Activated naive CD8-positive, alpha-beta T cell treated with anti-CD3 and anti-CD28 coated beads for 36 hours (primary cell): ENCODE data around the gene ACD. TPM values are rescaled to one million over a fixed set of nuclear protein-coding genes. Genes with fewer than 3 reads are reported as not detected.

Experiments
- DNase-seq: peaks from one replicate; pipeline ENCODE4 v3.0.0; 2021
- H3K27ac Mint-ChIP-seq: one replicate; pipeline ENCODE4 v1.8.0; 2022; ENCODE audit warnings: mild to moderate bottlenecking, moderate library complexity, mixed read lengths
- H3K27me3 Mint-ChIP-seq: one replicate; pipeline ENCODE4 v1.8.0; 2022; ENCODE audit warnings: mild to moderate bottlenecking, mixed read lengths
- H3K36me3 Mint-ChIP-seq: one replicate; pipeline ENCODE4 v1.8.0; 2021; ENCODE audit warnings: mild to moderate bottlenecking, mixed read lengths
- H3K4me1 Mint-ChIP-seq: one replicate; pipeline ENCODE4 v1.8.0; 2021; ENCODE audit warnings: mixed read lengths
- H3K4me3 Mint-ChIP-seq: one replicate; pipeline ENCODE4 v1.8.0; 2022; ENCODE audit warnings: mild to moderate bottlenecking, moderate library complexity, mixed read lengths
- H3K9me3 Mint-ChIP-seq: one replicate; pipeline ENCODE4 v1.8.0; 2022; ENCODE audit warnings: mixed read lengths
- total RNA-seq, 2 experiments: library from RNA; stranded (reverse); gene quantifications; one replicate each; pipeline ENCODE4 v1.2.3, GENCODE V29; 2021

The ACD gene
- total RNA-seq, 2 experiments from 2014 or later = 48.0 to 50.3 TPM

GRCh38 chr16:67660564-67661028 is 536 bp upstream of the ACD start, which contains the start of gene PARD6A:
PARD6A (plus strand) TSS chr16:67660960; CDS start chr16:67661039, 79 bp downstream.
- DNase-seq = peak; percentile 97
- Mint-ChIP-seq H3K27ac (peak within 1 kb of the TSS; percentile 93), H3K9me3 (no peaks in the 10 kb centered on the region), H3K4me3 (peak within 1 kb of the TSS; percentile 92), H3K27me3 (no peaks in the 10 kb centered on the region), H3K36me3 (peaks cover 10% of the 10 kb centered on the region), H3K4me1 (peaks cover 29% of the 10 kb centered on the region)

GRCh38 chr16:67658849-67659674 is 998 bp downstream of the ACD start:
- no peaks in the 10 kb centered on the region for H3K9me3 Mint-ChIP-seq
- H3K36me3 Mint-ChIP-seq = peaks cover 10% of the 10 kb centered on the region
- no peaks in the 10 kb centered on the region for H3K27me3 Mint-ChIP-seq
- peak overlapping the region; percentile 93 for H3K27ac Mint-ChIP-seq
- H3K4me1 Mint-ChIP-seq = peaks cover 26% of the 10 kb centered on the region
- no peak for DNase-seq
- peak overlapping the region; percentile 92 for H3K4me3 Mint-ChIP-seq

DNA sequence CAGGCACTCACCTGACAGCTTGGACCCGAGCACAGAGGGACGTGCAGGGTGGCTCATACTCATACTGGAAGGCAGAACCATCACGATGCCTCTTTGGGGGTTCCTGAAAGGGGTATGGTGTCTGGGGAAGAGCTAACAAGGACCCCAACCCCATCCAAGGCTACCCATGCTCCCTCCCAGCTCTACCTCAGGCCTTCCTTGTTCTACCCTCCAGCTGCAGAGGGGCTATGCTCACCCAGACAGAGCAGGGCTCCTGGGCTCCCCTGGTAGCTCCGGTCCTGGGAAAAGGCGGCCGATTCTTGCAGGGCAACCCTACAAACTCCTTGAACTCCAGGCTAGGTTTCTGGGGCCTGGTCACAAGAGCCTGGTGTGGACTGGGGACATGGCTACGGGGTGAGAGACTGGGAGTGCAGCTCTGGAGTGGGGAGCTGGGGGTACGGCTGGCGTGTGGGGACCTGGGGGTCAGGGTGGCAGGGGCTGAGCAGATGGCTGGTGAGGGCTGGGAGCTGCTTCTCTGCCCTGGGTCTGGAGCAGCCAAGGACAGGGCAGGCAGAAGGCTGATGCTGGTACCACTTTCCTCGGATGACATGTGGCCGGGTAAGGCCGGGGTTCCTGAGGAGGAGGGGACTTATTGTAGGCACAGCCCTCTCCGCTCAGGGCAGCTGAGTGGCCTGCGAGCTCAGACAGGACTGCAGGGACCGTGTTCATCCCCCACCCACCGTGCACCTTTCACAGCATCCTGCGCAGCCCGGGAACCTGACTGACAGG is 2.1 kb downstream of the ACD start:
- Mint-ChIP-seq H3K9me3 (no peaks in the 10 kb centered on the region), H3K27me3 (no peaks in the 10 kb centered on the region), H3K4me3 (peak overlapping the region; percentile 32), H3K27ac (no peak overlapping the region), H3K36me3 (peaks cover 9% of the 10 kb centered on the region), H3K4me1 (peaks cover 26% of the 10 kb centered on the region)
- DNase-seq = no peak

GRCh38 chr16:67657017-67657608 is 2.9 kb downstream of the ACD start:
- DNase-seq = no peak
- Mint-ChIP-seq H3K9me3 (no peaks in the 10 kb centered on the region), H3K27me3 (no peaks in the 10 kb centered on the region), H3K36me3 (peaks cover 9% of the 10 kb centered on the region), H3K4me3 (no peak overlapping the region), H3K4me1 (peaks cover 26% of the 10 kb centered on the region), H3K27ac (no peak overlapping the region)

DNA sequence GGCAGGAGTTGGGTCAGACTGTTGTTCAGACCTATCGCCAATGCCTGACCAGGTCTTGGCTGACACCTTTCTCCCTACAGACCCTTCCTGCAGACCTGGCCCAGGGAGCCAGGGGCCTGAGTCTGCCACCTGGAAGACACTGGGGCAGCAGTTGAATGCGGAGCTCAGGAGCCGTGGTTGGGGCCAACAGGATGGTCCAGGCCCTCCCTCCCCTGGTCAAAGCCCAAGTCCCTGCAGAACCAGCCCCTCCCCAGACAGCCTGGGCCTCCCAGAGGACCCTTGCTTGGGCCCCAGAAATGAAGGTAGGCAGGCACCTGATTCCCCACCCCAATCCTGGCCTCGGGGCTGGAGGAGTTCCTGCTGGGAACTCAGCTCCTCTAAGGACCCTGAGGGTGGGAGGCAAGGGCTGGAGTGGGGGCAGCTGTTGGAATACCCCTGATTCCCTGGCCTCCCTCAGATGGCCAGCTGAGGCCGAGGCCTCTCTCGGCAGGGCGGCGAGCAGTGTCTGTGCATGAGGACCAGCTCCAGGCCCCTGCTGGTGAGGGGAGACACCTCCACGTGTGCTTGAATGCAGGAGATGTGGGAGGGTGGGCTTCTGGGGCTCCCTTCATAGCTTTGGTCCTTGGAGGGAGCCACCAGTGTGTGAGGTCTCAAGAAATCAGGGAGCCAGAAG is 3.6 kb downstream of the ACD start:
- H3K4me1 Mint-ChIP-seq = peaks cover 22% of the 10 kb centered on the region
- H3K27me3 Mint-ChIP-seq = no peaks in the 10 kb centered on the region
- H3K27ac Mint-ChIP-seq = no peak overlapping the region
- H3K9me3 Mint-ChIP-seq = no peaks in the 10 kb centered on the region
- DNase-seq = no peak
- peaks cover 13% of the 10 kb centered on the region for H3K36me3 Mint-ChIP-seq
- no peak overlapping the region for H3K4me3 Mint-ChIP-seq

- H3K36me3 Mint-ChIP-seq = peaks cover 15% of the 10 kb centered on the region
- no peak overlapping the region for H3K4me3 Mint-ChIP-seq
- H3K27ac Mint-ChIP-seq = no peak overlapping the region
- H3K27me3 Mint-ChIP-seq = no peaks in the 10 kb centered on the region
- DNase-seq = no peak
- no peaks in the 10 kb centered on the region for H3K9me3 Mint-ChIP-seq
- H3K4me1 Mint-ChIP-seq = peaks cover 17% of the 10 kb centered on the region
These were observed 4.7 kb downstream of the ACD start for GRCh38 chr16:67655363-67655762.

- DNase-seq = no peak
- Mint-ChIP-seq H3K9me3 (no peaks in the 10 kb centered on the region), H3K36me3 (peaks cover 15% of the 10 kb centered on the region), H3K27ac (no peak overlapping the region), H3K27me3 (no peaks in the 10 kb centered on the region), H3K4me1 (peaks cover 17% of the 10 kb centered on the region), H3K4me3 (no peak overlapping the region)
These were observed 5.6 kb downstream of the ACD start for GRCh38 chr16:67654403-67654911.

DNA sequence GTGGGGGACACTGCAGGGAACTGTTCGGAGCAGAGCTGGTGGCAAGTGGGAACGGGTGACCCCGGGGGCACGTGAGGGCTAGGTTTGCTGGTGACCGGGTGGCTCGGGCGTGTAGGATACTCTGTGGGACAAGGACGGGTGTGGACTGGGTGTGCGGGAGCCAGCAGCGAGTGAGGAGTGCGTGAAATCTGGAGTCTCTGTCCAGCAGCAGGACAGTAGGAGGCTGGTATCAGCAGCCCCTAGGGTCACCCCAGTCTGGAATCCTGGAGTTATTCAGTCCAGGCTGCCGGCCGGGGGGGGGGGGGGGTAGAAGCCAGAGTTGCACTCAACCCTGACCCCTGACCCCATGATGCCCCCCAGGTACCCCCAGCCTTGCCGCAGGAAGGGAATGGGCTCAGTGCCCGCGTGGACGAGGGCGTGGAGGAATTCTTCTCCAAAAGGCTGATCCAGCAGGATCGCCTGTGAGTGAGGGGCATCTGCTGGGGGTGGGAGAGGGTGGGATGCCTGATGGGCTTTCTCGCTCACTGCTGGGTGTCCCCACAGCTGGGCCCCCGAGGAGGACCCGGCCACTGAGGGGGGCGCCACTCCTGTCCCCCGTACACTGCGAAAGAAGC is 6.2 kb downstream of the ACD start:
- no peak overlapping the region for H3K27ac Mint-ChIP-seq
- no peaks in the 10 kb centered on the region for H3K27me3 Mint-ChIP-seq
- H3K4me1 Mint-ChIP-seq = peaks cover 13% of the 10 kb centered on the region
- no peak overlapping the region for H3K4me3 Mint-ChIP-seq
- no peak for DNase-seq
- no peaks in the 10 kb centered on the region for H3K9me3 Mint-ChIP-seq
- H3K36me3 Mint-ChIP-seq = peaks cover 11% of the 10 kb centered on the region

- Mint-ChIP-seq H3K27me3 (no peaks in the 10 kb centered on the region), H3K9me3 (no peaks in the 10 kb centered on the region), H3K36me3 (peaks cover 10% of the 10 kb centered on the region)
These were observed 6.8 kb downstream of the ACD start for GRCh38 chr16:67653128-67653788.

GRCh38 chr16:67652578-67653127 is 7.4 kb downstream of the ACD start:
- Mint-ChIP-seq H3K27ac (no peak overlapping the region), H3K4me1 (peaks cover 2% of the 10 kb centered on the region), H3K4me3 (no peak overlapping the region), H3K27me3 (no peaks in the 10 kb centered on the region), H3K9me3 (no peaks in the 10 kb centered on the region), H3K36me3 (peaks cover 8% of the 10 kb centered on the region)
- DNase-seq = no peak

More at GRCh38 chr16:67653128-67653788, 6.8 kb downstream of the ACD start:
- DNase-seq = no peak
- H3K4me1 Mint-ChIP-seq = peaks cover 7% of the 10 kb centered on the region
- no peak overlapping the region for H3K27ac Mint-ChIP-seq
- no peak overlapping the region for H3K4me3 Mint-ChIP-seq

DNA sequence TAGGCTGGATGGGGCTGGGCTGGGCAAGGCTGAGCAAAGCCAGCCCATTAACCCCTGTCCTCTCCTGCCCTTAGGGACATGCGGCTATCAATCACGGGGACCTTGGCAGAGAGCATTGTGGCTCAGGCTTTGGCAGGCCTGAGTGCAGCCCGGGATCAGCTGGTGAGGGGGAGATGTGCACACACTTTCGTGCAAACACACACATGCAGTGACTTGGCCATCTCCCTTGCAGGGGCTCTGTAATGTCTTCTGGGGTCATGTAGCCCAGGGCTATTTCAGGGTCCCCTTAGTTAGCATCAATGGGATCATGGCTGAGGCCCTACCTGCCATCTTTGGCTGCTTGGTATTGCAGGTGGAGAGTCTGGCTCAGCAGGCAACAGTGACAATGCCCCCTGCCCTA is 8.2 kb downstream of the ACD start:
- DNase-seq = no peak
- Mint-ChIP-seq H3K27me3 (no peaks in the 10 kb centered on the region), H3K36me3 (peaks cover 8% of the 10 kb centered on the region), H3K9me3 (no peaks in the 10 kb centered on the region), H3K4me3 (no peak overlapping the region), H3K27ac (no peak overlapping the region), H3K4me1 (no peaks in the 10 kb centered on the region)

GRCh38 chr16:67651039-67651438 is 9.0 kb downstream of the ACD start:
- Mint-ChIP-seq H3K27me3 (no peaks in the 10 kb centered on the region), H3K4me3 (no peak overlapping the region), H3K4me1 (peaks cover 4% of the 10 kb centered on the region), H3K9me3 (no peaks in the 10 kb centered on the region), H3K36me3 (peaks cover 8% of the 10 kb centered on the region), H3K27ac (peak overlapping the region; percentile 2)
- no peak for DNase-seq

- Mint-ChIP-seq H3K4me1 (peaks cover 5% of the 10 kb centered on the region), H3K36me3 (peaks cover 8% of the 10 kb centered on the region), H3K27me3 (no peaks in the 10 kb centered on the region), H3K4me3 (no peak overlapping the region), H3K9me3 (no peaks in the 10 kb centered on the region), H3K27ac (no peak overlapping the region)
- DNase-seq = no peak
These were observed 10.0 kb downstream of the ACD start for GRCh38 chr16:67650023-67650422.
